Activated B cell treated with CpG ODN at 0.5 μM for 24 hours (primary cell): ENCODE measurements around the gene KCNK3. TPM values are rescaled to one million over a fixed set of nuclear protein-coding genes. Genes with fewer than 3 reads are reported as not detected.

Source experiments
- ATAC-seq: fragments of 200-7000 bp; cut with Tn5 transposase; one replicate; pipeline ENCODE4 v1.10.0; 2021; ENCODE audit warnings: low read depth, mild to moderate bottlenecking, moderate library complexity
- CTCF ChIA-PET: fragments of 350-600 bp; sonication (Branson Sonifier 250); formaldehyde crosslinking; loops from one replicate; lab custom pipeline; 2021; ENCODE audit warnings: antibody characterized with exemption; lab: Charles Lee
- POLR2A ChIA-PET: fragments of 350-600 bp; sonication (Branson Sonifier 250); formaldehyde crosslinking; loops from one replicate; lab custom pipeline; 2021; ENCODE audit warnings: antibody characterized with exemption; lab: Charles Lee
- DNase-seq: peaks from one replicate; pipeline ENCODE4 v3.0.0; 2022
- H3K27ac Mint-ChIP-seq: one replicate; pipeline ENCODE4 v1.8.0; 2020; ENCODE audit warnings: mixed read lengths
- H3K27me3 Mint-ChIP-seq: one replicate; pipeline ENCODE4 v1.8.0; 2021; ENCODE audit warnings: mixed read lengths
- H3K36me3 Mint-ChIP-seq: one replicate; pipeline ENCODE4 v1.8.0; 2021; ENCODE audit warnings: low read depth, mixed read lengths
- H3K4me1 Mint-ChIP-seq: one replicate; pipeline ENCODE4 v1.8.0; 2021; ENCODE audit warnings: mixed read lengths
- H3K4me3 Mint-ChIP-seq: one replicate; pipeline ENCODE4 v1.8.0; 2020; ENCODE audit warnings: mild to moderate bottlenecking, mixed read lengths
- H3K9me3 Mint-ChIP-seq: one replicate; pipeline ENCODE4 v1.8.0; 2020; ENCODE audit warnings: mixed read lengths
- CTCF ChIP-seq: fragments of 200-600 bp; IDR thresholded peaks from one replicate; pipeline ENCODE4 v1.8.0; 2022; ENCODE audit warnings: antibody characterized with exemption, mild to moderate bottlenecking
- intact Hi-C: fragments of 100-400 bp; cut with micrococcal nuclease; formaldehyde crosslinking; loops from one replicate; pipeline ENCODE4 v1.15.1; 2024
- total RNA-seq: library from RNA; stranded (reverse); gene quantifications from 2 replicates; pipeline ENCODE4 v1.2.3, GENCODE V29; 2022

Gene KCNK3
- total RNA-seq, 1 donor from 2014 or later: not detected

- DNase-seq (no peak), ATAC-seq (no peak)
- POLR2A ChIA-PET: no interaction called here
- CTCF ChIA-PET: no interaction called here
- TF ChIP-seq CTCF: no peak
- Mint-ChIP-seq H3K9me3 (no peaks in the 10 kb centered on the region), H3K36me3 (no peaks in the 10 kb centered on the region), H3K27ac (no peak overlapping the region), H3K27me3 (peaks cover 16% of the 10 kb centered on the region), H3K4me1 (no peaks in the 10 kb centered on the region), H3K4me3 (no peak overlapping the region)
- intact Hi-C loops: no loop called here
These were observed 15.9 kb downstream of the KCNK3 start for GRCh38 chr2:26708457-26708856.

- Mint-ChIP-seq H3K36me3 (no peaks in the 10 kb centered on the region), H3K4me1 (no peaks in the 10 kb centered on the region), H3K27ac (no peak overlapping the region), H3K27me3 (peaks cover 13% of the 10 kb centered on the region), H3K4me3 (no peak overlapping the region), H3K9me3 (no peaks in the 10 kb centered on the region)
- CTCF ChIA-PET: no interaction called here
- POLR2A ChIA-PET: no interaction called here
- ATAC-seq: no peak
- TF ChIP-seq CTCF: no peak
- DNase-seq: no peak
- intact Hi-C loops: no loop called here
These were observed 17.0 kb downstream of the KCNK3 start for GRCh38 chr2:26709323-26710110.

GRCh38 chr2:26710145-26710544 lies 17.6 kb downstream of the KCNK3 start:
- H3K4me3 Mint-ChIP-seq: no peak overlapping the region

GRCh38 chr2:26710743-26711456 lies 18.4 kb downstream of the KCNK3 start:
- ATAC-seq (no peak), DNase-seq (no peak)
- TF ChIP-seq CTCF: no peak
- no peak overlapping the region for H3K4me3 Mint-ChIP-seq
- H3K4me1 Mint-ChIP-seq: no peaks in the 10 kb centered on the region
- intact Hi-C loops: no loop called here
- ChIA-PET CTCF (no interaction called here), POLR2A (no interaction called here)
- H3K36me3 Mint-ChIP-seq: no peaks in the 10 kb centered on the region
- no peaks in the 10 kb centered on the region for H3K9me3 Mint-ChIP-seq
- H3K27ac Mint-ChIP-seq: no peak overlapping the region
- H3K27me3 Mint-ChIP-seq: peaks cover 7% of the 10 kb centered on the region

More at GRCh38 chr2:26710145-26710544, 17.6 kb downstream of the KCNK3 start:
- ChIA-PET CTCF (no interaction called here), POLR2A (no interaction called here)
- TF ChIP-seq CTCF: no peak
- DNase-seq (no peak), ATAC-seq (no peak)
- Mint-ChIP-seq H3K9me3 (no peaks in the 10 kb centered on the region), H3K27ac (no peak overlapping the region), H3K4me1 (no peaks in the 10 kb centered on the region), H3K27me3 (peaks cover 13% of the 10 kb centered on the region), H3K36me3 (no peaks in the 10 kb centered on the region)
- intact Hi-C loops: no loop called here

- DNase-seq (no peak), ATAC-seq (no peak)
- no peak overlapping the region for H3K27ac Mint-ChIP-seq
- H3K9me3 Mint-ChIP-seq: no peaks in the 10 kb centered on the region
- H3K4me1 Mint-ChIP-seq: no peaks in the 10 kb centered on the region
- H3K4me3 Mint-ChIP-seq: no peak overlapping the region
- POLR2A ChIA-PET: no interaction called here
- no peaks in the 10 kb centered on the region for H3K36me3 Mint-ChIP-seq
- intact Hi-C loops: no loop called here
- H3K27me3 Mint-ChIP-seq: peaks cover 5% of the 10 kb centered on the region
- CTCF ChIA-PET: no interaction called here
- no peak for TF ChIP-seq CTCF
These were observed 19.1 kb downstream of the KCNK3 start for GRCh38 chr2:26711457-26712161.
